HepG2 (cell line): ENCODE results near the gene ADI1. TPM values are rescaled to one million over a fixed set of nuclear protein-coding genes. Genes with fewer than 3 reads are reported as not detected.

ENCODE experiments used
- CBFB ChIP-seq: sonication (generic); formaldehyde crosslinking; IDR thresholded peaks from 2 replicates; pipeline ENCODE4 v1.4.0; 2020; ENCODE audit warnings: missing genetic modification reagents
- CC2D1A ChIP-seq: sonication (generic); formaldehyde crosslinking; IDR thresholded peaks from 2 replicates; pipeline ENCODE4 v1.8.1; 2023; ENCODE audit warnings: mild to moderate bottlenecking, missing genetic modification reagents
- CHD2 ChIP-seq: IDR thresholded peaks from 2 replicates; pipeline ENCODE4 v1.6.1; 2011; ENCODE audit warnings: low read depth, low read length, improper control_type of control experiment
- HNF4A ChIP-seq: sonication (generic); formaldehyde crosslinking; IDR thresholded peaks from 2 replicates; pipeline ENCODE4 v1.4.0; 2020; ENCODE audit warnings: missing genetic modification reagents
- HNRNPH1 ChIP-seq: fragments of 200-400 bp; formaldehyde crosslinking; optimal IDR thresholded peaks from 2 replicates; pipeline ENCODE3; 2017; ENCODE audit warnings: mild to moderate bottlenecking, low read depth, low read length
- KDM4B ChIP-seq: sonication (generic); formaldehyde crosslinking; IDR thresholded peaks from 2 replicates; pipeline ENCODE4 v1.4.0; 2020; ENCODE audit warnings: missing genetic modification reagents
- LCORL ChIP-seq, 2 experiments: fragments of 450-650 bp in 1 of 2; sonication (generic) in 1 of 2; formaldehyde crosslinking in 1 of 2; IDR thresholded peaks; 2 replicates each; pipeline versions ENCODE4 v1.5.0 to v1.6.1; 2017 to 2020; ENCODE audit warnings: antibody characterized with exemption in 1 of 2, missing genetic modification reagents in 1 of 2
- MXD4 ChIP-seq: IDR thresholded peaks from 2 replicates; pipeline ENCODE4 v1.6.1; 2016; ENCODE audit warnings: mild to moderate bottlenecking, missing biosample characterization, missing genetic modification reagents
- PAWR ChIP-seq: sonication (generic); formaldehyde crosslinking; IDR thresholded peaks from 2 replicates; pipeline ENCODE4 v1.4.0; 2020; ENCODE audit warnings: missing genetic modification reagents, mild to moderate bottlenecking, borderline replicate concordance
- POLR2A ChIP-seq, 2 experiments: IDR thresholded peaks; 2 replicates each; pipeline ENCODE4 v1.6.1; 2011; ENCODE audit warnings: low read depth in 2 of 2, low read length in 2 of 2, mild to moderate bottlenecking in 1 of 2, moderate library complexity in 1 of 2; ENCODE audit not compliant: insufficient read depth in 1 of 2
- RXRA ChIP-seq: sonication (generic); formaldehyde crosslinking; IDR thresholded peaks from 2 replicates; pipeline ENCODE4 v1.5.1; 2020; ENCODE audit warnings: missing genetic modification reagents
- SMYD3 ChIP-seq: sonication (generic); formaldehyde crosslinking; IDR thresholded peaks from 2 replicates; pipeline ENCODE4 v1.8.1; 2023; ENCODE audit warnings: mild to moderate bottlenecking, missing genetic modification reagents
- SOX5 ChIP-seq: IDR thresholded peaks from 2 replicates; pipeline ENCODE4 v1.6.1; 2016; ENCODE audit warnings: borderline replicate concordance
- TAF1 ChIP-seq: sonication (generic); formaldehyde crosslinking; IDR thresholded peaks from 2 replicates; pipeline ENCODE4 v1.4.0; 2020; ENCODE audit warnings: missing genetic modification reagents
- ZNF24 ChIP-seq: fragments of 450-650 bp; IDR thresholded peaks from 2 replicates; pipeline ENCODE4 v1.6.1; 2017; ENCODE audit warnings: antibody characterized with exemption, mild to moderate bottlenecking
- ZNF274 ChIP-seq: sonication (generic); formaldehyde crosslinking; IDR thresholded peaks from 2 replicates; pipeline ENCODE4 v1.5.1; 2020; ENCODE audit warnings: mild to moderate bottlenecking, missing genetic modification reagents
- ZNF468 ChIP-seq: sonication (generic); formaldehyde crosslinking; IDR thresholded peaks from 2 replicates; pipeline ENCODE4 v1.8.0; 2022; ENCODE audit warnings: mild to moderate bottlenecking, moderate library complexity, missing genetic modification reagents
- ZNF850 ChIP-seq: sonication (generic); formaldehyde crosslinking; conservative IDR thresholded peaks from 2 replicates; pipeline ENCODE4 v1.9.0; 2021; ENCODE audit warnings: mild to moderate bottlenecking, missing genetic modification reagents
- polyA plus RNA-seq, 8 experiments: library from polyadenylated mRNA; depleted of rRNA in 3 of 8; stranded (reverse) in 7 of 8; unstranded in 1 of 8; fragments of >200 nt; fragmentation: Illumina TruSeq in 4 of 8; extraction: Trizol in 4 of 8; gene quantifications; 2 replicates each; pipeline versions ENCODE4 v1.2.1 to v1.2.3, GENCODE V29; 2011 to 2016; ENCODE audit warnings: low read depth in 4 of 8, missing spikeins in 1 of 8, mixed read lengths in 1 of 8; ENCODE audit not compliant: insufficient read depth in 1 of 8
- total RNA-seq, 5 experiments: library from RNA; depleted of rRNA; stranded (reverse); fragments of >200 nt; fragmentation: Illumina TruSeq; extraction: Trizol; gene quantifications; 2 replicates each; pipeline ENCODE4 v1.2.3, GENCODE V29; 2016; ENCODE audit warnings: low read depth in 1 of 5
- TF ChIP-seq, protein P1 (sequence below): sonication (generic); formaldehyde crosslinking; conservative IDR thresholded peaks from 2 replicates; pipeline ENCODE4 v1.8.1; 2023; ENCODE audit warnings: missing genetic modification reagents
- TF ChIP-seq, protein P2 (sequence below): IDR thresholded peaks from 2 replicates; pipeline ENCODE4 v1.6.1; 2016; ENCODE audit warnings: low read depth, missing genetic modification reagents, missing compliant biosample characterization
- TF ChIP-seq, protein P3 (sequence below): sonication (generic); formaldehyde crosslinking; IDR thresholded peaks from 2 replicates; pipeline ENCODE4 v1.5.1; 2020; ENCODE audit warnings: missing genetic modification reagents, mild to moderate bottlenecking, borderline replicate concordance
- TF ChIP-seq, protein P4 (sequence below): sonication (generic); formaldehyde crosslinking; IDR thresholded peaks from 2 replicates; pipeline ENCODE4 v1.8.1; 2023; ENCODE audit warnings: missing genetic modification reagents, inconsistent platforms, borderline replicate concordance

ADI1 gene
- total and polyA plus RNA-seq, 2 of the 13 experiments (the other 11 are each of a cell fraction or from before 2014, with no cell fraction given): 28.7 to 123 TPM

DNA sequence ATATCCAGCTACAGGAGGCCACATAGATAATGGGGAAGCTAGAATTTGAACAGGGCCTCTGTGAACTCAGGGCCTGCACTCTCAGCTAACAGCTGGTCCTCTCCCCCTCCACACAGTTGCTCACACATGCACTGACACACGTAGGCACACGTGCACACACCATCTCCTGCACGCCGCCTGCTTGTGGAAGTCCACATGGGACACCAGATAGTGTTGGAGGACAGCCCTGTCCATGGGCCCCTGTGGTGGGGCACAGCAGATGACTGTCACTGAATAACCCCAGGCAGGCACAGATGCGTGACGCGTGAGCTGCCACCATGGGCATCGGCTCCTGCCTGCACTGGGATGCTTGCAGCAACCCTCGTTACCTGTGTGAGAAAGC, 52.9 kb downstream of the ADI1 start (continued):
- TF ChIP-seq, protein P1, sequence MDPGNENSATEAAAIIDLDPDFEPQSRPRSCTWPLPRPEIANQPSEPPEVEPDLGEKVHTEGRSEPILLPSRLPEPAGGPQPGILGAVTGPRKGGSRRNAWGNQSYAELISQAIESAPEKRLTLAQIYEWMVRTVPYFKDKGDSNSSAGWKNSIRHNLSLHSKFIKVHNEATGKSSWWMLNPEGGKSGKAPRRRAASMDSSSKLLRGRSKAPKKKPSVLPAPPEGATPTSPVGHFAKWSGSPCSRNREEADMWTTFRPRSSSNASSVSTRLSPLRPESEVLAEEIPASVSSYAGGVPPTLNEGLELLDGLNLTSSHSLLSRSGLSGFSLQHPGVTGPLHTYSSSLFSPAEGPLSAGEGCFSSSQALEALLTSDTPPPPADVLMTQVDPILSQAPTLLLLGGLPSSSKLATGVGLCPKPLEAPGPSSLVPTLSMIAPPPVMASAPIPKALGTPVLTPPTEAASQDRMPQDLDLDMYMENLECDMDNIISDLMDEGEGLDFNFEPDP (CRISPR knock-in tag): 0 out of 2 replicates have a peak, but pooled peaks have one; percentile 94
- 0 out of 2 replicates have a peak, but pooled peaks have one; percentile 44 for TF ChIP-seq CC2D1A (CRISPR knock-in tag)
- TF ChIP-seq, protein P2, sequence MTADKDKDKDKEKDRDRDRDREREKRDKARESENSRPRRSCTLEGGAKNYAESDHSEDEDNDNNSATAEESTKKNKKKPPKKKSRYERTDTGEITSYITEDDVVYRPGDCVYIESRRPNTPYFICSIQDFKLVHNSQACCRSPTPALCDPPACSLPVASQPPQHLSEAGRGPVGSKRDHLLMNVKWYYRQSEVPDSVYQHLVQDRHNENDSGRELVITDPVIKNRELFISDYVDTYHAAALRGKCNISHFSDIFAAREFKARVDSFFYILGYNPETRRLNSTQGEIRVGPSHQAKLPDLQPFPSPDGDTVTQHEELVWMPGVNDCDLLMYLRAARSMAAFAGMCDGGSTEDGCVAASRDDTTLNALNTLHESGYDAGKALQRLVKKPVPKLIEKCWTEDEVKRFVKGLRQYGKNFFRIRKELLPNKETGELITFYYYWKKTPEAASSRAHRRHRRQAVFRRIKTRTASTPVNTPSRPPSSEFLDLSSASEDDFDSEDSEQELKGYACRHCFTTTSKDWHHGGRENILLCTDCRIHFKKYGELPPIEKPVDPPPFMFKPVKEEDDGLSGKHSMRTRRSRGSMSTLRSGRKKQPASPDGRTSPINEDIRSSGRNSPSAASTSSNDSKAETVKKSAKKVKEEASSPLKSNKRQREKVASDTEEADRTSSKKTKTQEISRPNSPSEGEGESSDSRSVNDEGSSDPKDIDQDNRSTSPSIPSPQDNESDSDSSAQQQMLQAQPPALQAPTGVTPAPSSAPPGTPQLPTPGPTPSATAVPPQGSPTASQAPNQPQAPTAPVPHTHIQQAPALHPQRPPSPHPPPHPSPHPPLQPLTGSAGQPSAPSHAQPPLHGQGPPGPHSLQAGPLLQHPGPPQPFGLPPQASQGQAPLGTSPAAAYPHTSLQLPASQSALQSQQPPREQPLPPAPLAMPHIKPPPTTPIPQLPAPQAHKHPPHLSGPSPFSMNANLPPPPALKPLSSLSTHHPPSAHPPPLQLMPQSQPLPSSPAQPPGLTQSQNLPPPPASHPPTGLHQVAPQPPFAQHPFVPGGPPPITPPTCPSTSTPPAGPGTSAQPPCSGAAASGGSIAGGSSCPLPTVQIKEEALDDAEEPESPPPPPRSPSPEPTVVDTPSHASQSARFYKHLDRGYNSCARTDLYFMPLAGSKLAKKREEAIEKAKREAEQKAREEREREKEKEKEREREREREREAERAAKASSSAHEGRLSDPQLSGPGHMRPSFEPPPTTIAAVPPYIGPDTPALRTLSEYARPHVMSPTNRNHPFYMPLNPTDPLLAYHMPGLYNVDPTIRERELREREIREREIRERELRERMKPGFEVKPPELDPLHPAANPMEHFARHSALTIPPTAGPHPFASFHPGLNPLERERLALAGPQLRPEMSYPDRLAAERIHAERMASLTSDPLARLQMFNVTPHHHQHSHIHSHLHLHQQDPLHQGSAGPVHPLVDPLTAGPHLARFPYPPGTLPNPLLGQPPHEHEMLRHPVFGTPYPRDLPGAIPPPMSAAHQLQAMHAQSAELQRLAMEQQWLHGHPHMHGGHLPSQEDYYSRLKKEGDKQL: no peak
- TF ChIP-seq, protein P3, sequence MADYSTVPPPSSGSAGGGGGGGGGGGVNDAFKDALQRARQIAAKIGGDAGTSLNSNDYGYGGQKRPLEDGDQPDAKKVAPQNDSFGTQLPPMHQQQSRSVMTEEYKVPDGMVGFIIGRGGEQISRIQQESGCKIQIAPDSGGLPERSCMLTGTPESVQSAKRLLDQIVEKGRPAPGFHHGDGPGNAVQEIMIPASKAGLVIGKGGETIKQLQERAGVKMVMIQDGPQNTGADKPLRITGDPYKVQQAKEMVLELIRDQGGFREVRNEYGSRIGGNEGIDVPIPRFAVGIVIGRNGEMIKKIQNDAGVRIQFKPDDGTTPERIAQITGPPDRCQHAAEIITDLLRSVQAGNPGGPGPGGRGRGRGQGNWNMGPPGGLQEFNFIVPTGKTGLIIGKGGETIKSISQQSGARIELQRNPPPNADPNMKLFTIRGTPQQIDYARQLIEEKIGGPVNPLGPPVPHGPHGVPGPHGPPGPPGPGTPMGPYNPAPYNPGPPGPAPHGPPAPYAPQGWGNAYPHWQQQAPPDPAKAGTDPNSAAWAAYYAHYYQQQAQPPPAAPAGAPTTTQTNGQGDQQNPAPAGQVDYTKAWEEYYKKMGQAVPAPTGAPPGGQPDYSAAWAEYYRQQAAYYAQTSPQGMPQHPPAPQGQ (CRISPR knock-in tag): no peak
- TF ChIP-seq MXD4 (CRISPR knock-in tag): no peak
- no peak for TF ChIP-seq LCORL (IDR thresholded peaks at IDR 0.05)
- TF ChIP-seq LCORL (CRISPR knock-in tag; IDR thresholded peaks at IDR 0.05): 0 out of 2 replicates have a peak, but pooled peaks have one; percentile 4
- TF ChIP-seq HNRNPH1: no peak
- 0 out of 4 replicates have a peak, but pooled peaks of 1 of the 2 experiments have one; percentile 7 for TF ChIP-seq POLR2A (IDR thresholded peaks at IDR 0.05; ENCODE audit: insufficient read depth in 1 of 2, low read depth in 2 of 2, low read length in 2 of 2)
- TF ChIP-seq CBFB (CRISPR knock-in tag): no peak
- TF ChIP-seq ZNF850 (CRISPR knock-in tag): no peak
- TF ChIP-seq RXRA (CRISPR knock-in tag): no peak
- TF ChIP-seq PAWR: 0 out of 2 replicates have a peak, but pooled peaks have one; percentile 11
- TF ChIP-seq ZNF24: no peak
- TF ChIP-seq SMYD3 (CRISPR knock-in tag): no peak
- no peak for TF ChIP-seq SOX5 (CRISPR knock-in tag)
- TF ChIP-seq, protein P4, sequence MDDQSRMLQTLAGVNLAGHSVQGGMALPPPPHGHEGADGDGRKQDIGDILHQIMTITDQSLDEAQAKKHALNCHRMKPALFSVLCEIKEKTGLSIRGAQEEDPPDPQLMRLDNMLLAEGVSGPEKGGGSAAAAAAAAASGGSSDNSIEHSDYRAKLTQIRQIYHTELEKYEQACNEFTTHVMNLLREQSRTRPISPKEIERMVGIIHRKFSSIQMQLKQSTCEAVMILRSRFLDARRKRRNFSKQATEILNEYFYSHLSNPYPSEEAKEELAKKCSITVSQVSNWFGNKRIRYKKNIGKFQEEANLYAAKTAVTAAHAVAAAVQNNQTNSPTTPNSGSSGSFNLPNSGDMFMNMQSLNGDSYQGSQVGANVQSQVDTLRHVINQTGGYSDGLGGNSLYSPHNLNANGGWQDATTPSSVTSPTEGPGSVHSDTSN (CRISPR knock-in tag): no peak
- TF ChIP-seq TAF1 (CRISPR knock-in tag): 0 out of 2 replicates have a peak, but pooled peaks have one; percentile 15
- TF ChIP-seq ZNF274 (CRISPR knock-in tag): no peak
- no peak for TF ChIP-seq HNF4A (CRISPR knock-in tag)
- no peak for TF ChIP-seq CHD2
- no peak; the same call in 1 of the 2 replicates for TF ChIP-seq ZNF468
- TF ChIP-seq KDM4B (CRISPR knock-in tag): no peak
